ENCODE measurements around the gene SPATA6L.

- TF ChIP-seq CTCF (IDR thresholded peaks at IDR 0.05) (no peak), POLR2A (IDR thresholded peaks at IDR 0.05) (no peak)
These were observed 5.5 kb upstream of the SPATA6L start for GRCh38 chr9:4671737-4672136.
